AG10803 (cell line): ENCODE results near the gene C6orf47.

ENCODE experiments used
- DNase-seq: peaks from one replicate; pipeline ENCODE4 v3.0.0; 2010; ENCODE audit warnings: low read depth
- H3K4me3 ChIP-seq: 2 replicates; pipeline ENCODE4 v1.5.1; 2011; ENCODE audit warnings: mild to moderate bottlenecking, low read length, control low read depth
- TF ChIP-seq, protein P1 (sequence below): conservative IDR thresholded peaks from 2 replicates; pipeline ENCODE4 v1.5.1; 2011; ENCODE audit warnings: mild to moderate bottlenecking, low read length, control low read depth, inconsistent platforms

C6orf47 gene

DNA sequence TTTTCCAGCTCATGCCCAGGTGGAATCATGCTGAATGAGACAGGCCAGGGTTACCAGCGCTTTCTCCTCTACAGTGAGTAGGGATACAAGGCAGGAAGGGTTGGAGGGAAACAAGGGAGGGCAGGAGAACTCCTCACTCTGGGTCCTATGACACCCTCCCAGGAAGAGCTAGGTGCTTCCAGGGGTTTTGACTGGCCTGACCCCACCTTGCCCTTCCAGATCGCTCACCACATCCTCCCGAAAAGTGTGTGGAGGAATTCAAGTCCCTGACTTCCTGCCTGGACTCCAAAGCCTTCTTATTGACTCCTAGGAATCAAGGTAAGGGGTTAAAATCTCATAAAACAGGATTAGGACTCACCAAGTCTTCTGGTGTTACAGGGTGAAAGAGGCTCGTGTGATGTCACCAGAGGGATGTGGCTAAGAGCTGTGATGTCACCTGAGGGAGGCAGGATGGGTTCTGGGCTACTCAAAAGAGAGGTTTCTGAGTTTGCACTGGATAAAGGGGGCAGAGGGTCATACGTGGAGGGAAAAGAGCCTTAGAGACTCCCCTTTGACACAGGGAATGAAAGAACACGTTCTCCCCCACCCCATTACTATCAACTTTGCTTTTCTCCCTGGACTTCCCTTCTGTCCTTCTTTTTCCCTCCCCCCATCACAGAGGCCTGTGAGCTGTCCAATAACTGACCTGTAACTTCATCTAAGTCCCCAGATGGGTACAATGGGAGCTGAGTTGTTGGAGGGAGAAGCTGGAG, 3.0 kb downstream of the C6orf47 start:
- DNase-seq, result no peak
- no peak overlapping the region for H3K4me3 ChIP-seq
- TF ChIP-seq, protein P1, sequence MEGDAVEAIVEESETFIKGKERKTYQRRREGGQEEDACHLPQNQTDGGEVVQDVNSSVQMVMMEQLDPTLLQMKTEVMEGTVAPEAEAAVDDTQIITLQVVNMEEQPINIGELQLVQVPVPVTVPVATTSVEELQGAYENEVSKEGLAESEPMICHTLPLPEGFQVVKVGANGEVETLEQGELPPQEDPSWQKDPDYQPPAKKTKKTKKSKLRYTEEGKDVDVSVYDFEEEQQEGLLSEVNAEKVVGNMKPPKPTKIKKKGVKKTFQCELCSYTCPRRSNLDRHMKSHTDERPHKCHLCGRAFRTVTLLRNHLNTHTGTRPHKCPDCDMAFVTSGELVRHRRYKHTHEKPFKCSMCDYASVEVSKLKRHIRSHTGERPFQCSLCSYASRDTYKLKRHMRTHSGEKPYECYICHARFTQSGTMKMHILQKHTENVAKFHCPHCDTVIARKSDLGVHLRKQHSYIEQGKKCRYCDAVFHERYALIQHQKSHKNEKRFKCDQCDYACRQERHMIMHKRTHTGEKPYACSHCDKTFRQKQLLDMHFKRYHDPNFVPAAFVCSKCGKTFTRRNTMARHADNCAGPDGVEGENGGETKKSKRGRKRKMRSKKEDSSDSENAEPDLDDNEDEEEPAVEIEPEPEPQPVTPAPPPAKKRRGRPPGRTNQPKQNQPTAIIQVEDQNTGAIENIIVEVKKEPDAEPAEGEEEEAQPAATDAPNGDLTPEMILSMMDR, result no peak

DNA sequence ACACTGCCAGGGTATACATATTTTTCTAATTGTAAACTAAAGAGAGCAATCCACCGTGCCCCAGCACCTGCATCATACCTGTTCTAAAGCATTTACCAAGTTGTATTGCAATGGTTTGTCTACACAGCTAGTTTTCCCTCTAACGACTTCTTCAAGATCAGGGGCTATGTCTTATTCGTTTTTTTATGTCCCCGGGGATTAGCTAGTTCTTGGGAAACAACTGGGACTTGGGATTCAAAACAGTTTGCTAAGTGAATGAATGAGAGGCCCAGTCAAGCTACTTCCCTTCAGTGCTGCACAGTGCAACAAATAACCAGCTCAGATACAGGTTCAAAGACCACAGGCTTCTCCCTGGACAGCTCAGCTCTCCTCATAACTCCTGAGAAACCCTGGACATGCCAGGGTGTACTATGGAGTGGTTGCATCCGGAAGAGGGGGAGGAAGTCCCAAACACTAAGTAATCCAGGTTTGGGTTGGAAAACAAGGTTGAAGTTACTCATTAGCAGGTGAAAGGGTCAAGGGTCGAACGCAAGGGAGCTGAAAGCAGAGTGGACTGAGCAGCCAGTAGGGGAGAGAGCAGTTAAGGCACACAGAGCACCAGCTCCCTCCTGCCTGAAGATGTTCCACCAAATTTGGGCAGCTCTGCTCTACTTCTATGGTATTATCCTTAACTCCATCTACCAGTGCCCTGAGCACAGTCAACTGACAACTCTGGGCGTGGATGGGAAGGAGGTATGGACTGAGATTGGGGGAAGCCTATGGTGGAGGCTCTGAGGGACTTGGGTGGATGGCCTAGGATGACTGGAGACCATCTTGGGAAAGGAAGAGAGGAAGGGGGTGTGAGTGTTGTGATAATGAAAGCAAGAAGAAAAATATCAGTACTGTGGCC, 5.0 kb downstream of the C6orf47 start, which contains the start of gene APOM:
Gene APOM (plus strand): TSS at position 546 of the 889 bp plus-strand sequence. CDS start 73 bp downstream, at position 619.
- no peak for DNase-seq
- TF ChIP-seq, protein P1, result no peak
- H3K4me3 ChIP-seq, result no peak within 1 kb of the TSS

DNA sequence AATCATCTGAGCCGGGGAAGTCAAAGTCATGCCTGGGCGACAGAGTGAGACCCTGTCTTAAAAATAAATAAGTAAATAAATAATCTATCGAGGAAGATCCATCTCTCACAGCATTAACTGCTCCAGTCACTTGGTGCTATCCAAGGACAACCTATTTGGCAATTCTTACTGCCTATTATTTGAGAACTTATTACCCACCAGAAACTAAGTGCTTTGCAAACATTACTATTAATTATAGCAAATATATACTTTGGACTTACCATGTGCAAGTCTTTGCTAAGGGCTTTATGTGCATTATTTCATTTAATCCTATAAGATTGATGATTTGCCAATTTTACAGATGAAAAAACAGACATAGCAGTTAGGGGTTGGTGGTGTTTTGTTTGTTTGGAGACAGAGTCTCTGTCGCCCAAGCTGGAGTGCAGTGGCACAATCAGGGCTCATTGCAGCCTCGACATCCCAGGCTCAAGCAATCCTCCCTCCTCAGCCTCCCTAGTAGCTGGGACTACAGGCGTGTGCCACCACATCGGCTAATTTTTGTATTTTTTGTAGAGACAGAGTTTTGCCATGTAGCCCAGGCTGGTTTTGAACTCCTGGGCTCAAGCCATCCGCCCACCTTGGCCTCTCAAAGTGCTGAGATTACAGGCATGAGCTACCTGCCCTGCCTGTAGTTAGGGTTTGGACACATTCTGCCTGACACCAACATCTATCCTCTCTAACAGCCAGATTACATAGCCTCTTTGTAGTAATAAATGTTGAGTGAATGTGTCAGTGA, 5.8 kb downstream of the C6orf47 start:
- TF ChIP-seq, protein P1, result no peak
- H3K4me3 ChIP-seq, result no peak overlapping the region
- DNase-seq, result no peak

DNA sequence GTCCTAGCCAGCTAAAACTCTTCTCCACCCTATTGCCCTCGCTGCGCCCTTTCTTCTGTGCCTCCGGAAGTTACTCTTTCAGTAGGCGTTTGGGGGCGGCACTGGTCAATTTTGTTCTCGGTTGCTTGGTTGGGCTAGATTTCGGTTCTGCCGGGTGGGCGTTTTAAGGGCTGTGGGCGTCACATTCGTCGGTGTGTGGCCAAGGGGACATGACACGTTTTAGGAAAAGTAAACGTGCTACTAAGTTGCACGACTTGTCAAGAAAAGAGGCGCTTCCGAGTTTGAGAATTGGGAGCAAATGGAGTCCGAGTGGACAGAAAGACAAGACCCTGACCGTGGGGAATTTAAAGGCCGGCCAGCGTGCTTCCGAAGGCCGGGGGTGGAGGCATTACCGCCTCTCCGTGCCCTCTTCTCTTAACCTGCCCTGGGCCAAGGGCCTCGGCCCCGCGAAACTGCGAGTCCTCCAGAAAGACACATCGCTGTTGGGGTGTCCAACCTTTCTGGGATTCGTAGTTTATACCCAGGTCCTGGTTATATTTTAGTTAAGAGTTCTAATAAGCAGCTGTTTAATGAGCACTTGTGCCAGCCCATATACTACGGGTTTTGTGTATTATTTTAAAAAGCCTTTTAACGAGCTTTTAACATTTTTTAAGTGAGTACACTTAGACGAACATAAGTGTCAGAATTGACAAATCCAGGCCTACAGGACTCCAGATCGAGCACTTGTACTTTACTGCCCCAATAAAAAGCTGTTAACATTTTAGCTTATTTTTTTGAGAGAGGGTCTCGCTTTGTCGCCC, 7.5 kb downstream of the C6orf47 start:
- TF ChIP-seq, protein P1, result peak; percentile 26
- no peak for DNase-seq
- peak overlapping the region; percentile 96 for H3K4me3 ChIP-seq

DNA sequence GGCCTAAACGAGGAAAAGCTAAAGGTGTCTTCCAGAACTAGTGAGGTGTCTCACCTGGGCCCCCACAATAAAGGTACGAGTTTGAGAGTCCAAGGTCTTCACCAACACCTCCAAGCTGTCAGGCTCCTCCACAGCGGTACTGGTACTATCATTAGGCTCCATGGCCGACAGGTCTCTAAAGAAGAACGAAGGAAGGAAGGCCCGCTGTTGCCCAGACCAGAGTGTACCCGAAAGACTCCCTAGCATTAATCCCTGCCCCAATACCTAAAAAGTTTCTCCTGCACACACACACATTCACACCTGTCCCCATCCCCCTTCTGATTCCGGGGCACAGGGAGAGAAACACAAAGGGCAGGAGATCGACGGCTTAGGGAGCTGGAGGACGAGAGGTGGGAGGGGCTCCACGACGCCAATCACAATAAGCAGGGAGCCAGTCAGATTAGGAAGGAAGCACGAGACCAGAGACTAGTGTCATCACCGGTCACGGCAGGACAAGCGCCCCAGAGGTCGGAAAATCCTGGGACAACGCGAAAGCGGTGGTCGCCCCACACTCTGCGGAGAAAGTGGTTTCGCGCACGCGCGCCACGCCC, 8.9 kb downstream of the C6orf47 start:
- H3K4me3 ChIP-seq, result peak overlapping the region; percentile 96
- TF ChIP-seq, protein P1, result no peak
- peak; percentile 81 for DNase-seq

DNA sequence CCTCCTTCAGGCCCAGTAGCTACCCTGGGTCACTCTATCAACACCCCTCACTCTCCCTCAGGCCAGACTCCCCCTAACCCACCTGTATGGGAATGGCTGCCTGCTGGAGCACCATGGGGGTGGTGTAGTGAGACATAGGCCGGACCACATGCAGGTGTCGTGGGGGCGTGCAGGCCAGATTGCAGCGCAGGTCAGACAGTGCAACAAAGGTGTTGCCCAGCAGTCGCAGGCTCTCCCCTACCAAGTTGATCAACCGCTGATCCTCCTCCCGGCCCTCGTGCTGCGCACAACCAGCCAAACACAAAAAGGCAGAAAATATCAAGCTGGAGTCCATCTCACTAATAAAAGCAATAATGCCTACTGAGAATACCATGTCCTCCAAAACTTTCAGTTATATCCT, 15.3 kb downstream of the C6orf47 start:
- DNase-seq, result no peak
- no peak overlapping the region for H3K4me3 ChIP-seq
- TF ChIP-seq, protein P1, result no peak
